Natural killer cell (primary cell): Measurements from ENCODE around the gene RAD51. TPM values are rescaled to one million over a fixed set of nuclear protein-coding genes. Genes with fewer than 3 reads are reported as not detected.
"Not testable (repeated sequence)": the region's sequence is repeated elsewhere in the genome, so short reads cannot be mapped to it uniquely, and the experiment has no call there.

ENCODE experiments used
- ATAC-seq, 3 donors: fragments of 150-1000 bp in 2 of 3; fragments of 200-7000 bp in 1 of 3; cut with Tn5 transposase; 1 replicate in 1 of 3; 2 replicates in 2 of 3; pipeline ENCODE4 v1.10.0; 2021; ENCODE audit warnings: mild to moderate bottlenecking in 2 of 3, moderate library complexity in 2 of 3
- DNase-seq, 2 donors: peaks; one replicate each; pipeline versions ENCODE4 v3.0.0 to v3.0.0-alpha.2; 2013 to 2021; ENCODE audit warnings: mixed read lengths in 1 of 2
- H3K27ac ChIP-seq: one replicate; pipeline ENCODE4 v1.5.1; 2013; ENCODE audit warnings: mild to moderate bottlenecking, low read length
- H3K27me3 ChIP-seq: one replicate; pipeline ENCODE4 v1.6.1; 2013; ENCODE audit warnings: low read length; ENCODE audit not compliant: control insufficient read depth, insufficient read depth
- H3K36me3 ChIP-seq: one replicate; pipeline ENCODE4 v1.6.1; 2013; ENCODE audit warnings: low read length; ENCODE audit not compliant: control insufficient read depth, insufficient read depth
- H3K4me1 ChIP-seq: one replicate; pipeline ENCODE4 v1.6.1; 2013; ENCODE audit warnings: low read length; ENCODE audit not compliant: control insufficient read depth, insufficient read depth
- H3K4me3 ChIP-seq: one replicate; pipeline ENCODE4 v1.5.1; 2013; ENCODE audit warnings: low read length
- H3K9me3 ChIP-seq: one replicate; pipeline ENCODE4 v1.6.1; 2013; ENCODE audit warnings: low read length; ENCODE audit not compliant: control insufficient read depth, insufficient read depth
- H3K27ac Mint-ChIP-seq, 2 donors: one replicate each; pipeline ENCODE4 v1.8.0; 2022; ENCODE audit warnings: mild to moderate bottlenecking in 2 of 2, mixed read lengths in 2 of 2, moderate library complexity in 1 of 2
- H3K27me3 Mint-ChIP-seq, 2 donors: one replicate each; pipeline ENCODE4 v1.8.0; 2022; ENCODE audit warnings: low read depth in 2 of 2, mixed read lengths in 2 of 2
- H3K36me3 Mint-ChIP-seq: one replicate; pipeline ENCODE4 v1.8.0; 2022; ENCODE audit warnings: mixed read lengths
- H3K4me1 Mint-ChIP-seq, 2 donors: one replicate each; pipeline ENCODE4 v1.8.0; 2022; ENCODE audit warnings: mixed read lengths in 2 of 2
- H3K4me3 Mint-ChIP-seq: one replicate; pipeline ENCODE4 v1.8.0; 2022; ENCODE audit warnings: mild to moderate bottlenecking, moderate library complexity, mixed read lengths
- H3K9me3 Mint-ChIP-seq, 2 donors: one replicate each; pipeline ENCODE4 v1.8.0; 2022; ENCODE audit warnings: mixed read lengths in 2 of 2
- CTCF ChIP-seq: fragments of 200-600 bp; IDR thresholded peaks from one replicate; pipeline ENCODE4 v1.8.0; 2022; ENCODE audit warnings: antibody characterized with exemption
- WGBS: methylation state at CpG from one replicate; pipeline ENCODE4 v1.1.7; 2013; ENCODE audit warnings: missing lambda C conversion rate; ENCODE audit not compliant: insufficient coverage; 5-methylcytosine and 5-hydroxymethylcytosine counted together
- intact Hi-C: fragments of 100-400 bp; cut with micrococcal nuclease; formaldehyde crosslinking; loops from one replicate; pipeline ENCODE4 v1.14.2; 2022
- total RNA-seq, 4 donors: library from RNA; stranded (reverse); fragments of 120-200 nt in 1 of 4; gene quantifications; one replicate each; pipeline versions ENCODE4 v1.2.3 to v1.2.4, GENCODE V29; 2013 to 2022

RAD51 gene
- total RNA-seq, 3 donors from 2014 or later (not counting 1 experiment from before 2014, with no cell fraction given): 1.2 to 5.0 (median 4.0) TPM

DNA sequence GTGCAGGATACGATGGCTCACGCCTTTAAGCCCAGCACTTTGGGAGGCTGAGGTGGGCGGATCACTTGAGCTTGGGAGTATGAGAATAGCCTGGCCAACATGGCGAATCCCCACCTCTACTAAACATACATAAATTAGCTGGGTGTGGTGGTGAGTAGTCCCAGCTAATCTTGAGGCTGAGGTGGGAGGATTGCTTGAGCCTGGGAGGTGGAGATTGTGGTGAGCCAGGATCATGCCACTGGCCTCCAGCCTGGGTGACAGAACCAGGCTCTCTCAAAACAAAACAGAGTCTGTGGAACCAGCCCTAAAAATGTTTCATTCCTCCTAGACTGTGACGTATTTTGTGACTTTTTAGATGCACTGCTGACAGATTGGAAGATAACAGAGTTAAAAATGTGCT lies 34.3 kb upstream of the RAD51 start:
- Mint-ChIP-seq H3K9me3 (no peaks in the 10 kb centered on the region), H3K4me3 (no peak overlapping the region), H3K27ac (no peak overlapping the region), H3K36me3 (no peaks in the 10 kb centered on the region), H3K4me1 (no peaks in the 10 kb centered on the region), H3K27me3 (no peaks in the 10 kb centered on the region)
- Histone ChIP-seq H3K4me3 (no peak overlapping the region), H3K4me1 (no peaks in the 10 kb centered on the region), H3K27ac (no peak overlapping the region), H3K9me3 (no peaks in the 10 kb centered on the region), H3K27me3 (no peaks in the 10 kb centered on the region), H3K36me3 (no peaks in the 10 kb centered on the region)
- DNase-seq: no peak
- ATAC-seq: no peak
- WGBS: 100% methylated on average over 1 of the region's 5 CpGs
- intact Hi-C loops: no loop called here
- TF ChIP-seq CTCF: no peak

DNA sequence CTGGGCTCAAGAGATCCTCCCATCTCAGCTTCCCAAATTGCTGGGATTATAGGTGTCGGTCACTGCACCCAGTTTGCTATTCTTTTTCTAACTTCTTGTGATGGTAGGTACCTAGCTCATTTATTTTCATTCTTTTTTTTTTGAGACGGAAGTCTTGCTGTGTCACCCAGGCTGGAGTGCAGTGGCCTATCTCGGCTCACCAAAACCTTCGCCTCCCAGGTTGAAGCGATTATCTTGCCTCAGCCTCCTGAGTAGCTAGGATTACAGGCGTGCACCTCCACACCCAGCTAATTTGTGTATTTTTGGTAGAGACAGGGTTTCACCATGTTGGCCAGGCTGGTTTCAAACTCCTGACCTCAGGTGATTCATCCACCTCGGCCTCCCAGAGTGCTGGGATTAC lies 30.1 kb upstream of the RAD51 start:
- H3K4me3 Mint-ChIP-seq: no peak overlapping the region
- WGBS: 98% methylated on average over 6 of the region's 7 CpGs
- no peak overlapping the region for H3K27ac ChIP-seq
- intact Hi-C loops: no loop called here
- H3K27ac Mint-ChIP-seq: no peak overlapping the region
- TF ChIP-seq CTCF: no peak
- H3K36me3 ChIP-seq: no peaks in the 10 kb centered on the region
- H3K4me1 Mint-ChIP-seq: no peaks in the 10 kb centered on the region
- no peaks in the 10 kb centered on the region for H3K9me3 Mint-ChIP-seq
- H3K36me3 Mint-ChIP-seq: no peaks in the 10 kb centered on the region
- no peaks in the 10 kb centered on the region for H3K9me3 ChIP-seq
- no peak overlapping the region for H3K4me3 ChIP-seq
- ATAC-seq (no peak), DNase-seq (no peak)
- no peaks in the 10 kb centered on the region for H3K27me3 Mint-ChIP-seq
- no peaks in the 10 kb centered on the region for H3K4me1 ChIP-seq
- H3K27me3 ChIP-seq: no peaks in the 10 kb centered on the region

GRCh38 chr15:40676290-40676689 lies 18.7 kb upstream of the RAD51 start:
- not testable (repeated sequence) for H3K27ac ChIP-seq, H3K9me3 Mint-ChIP-seq, H3K36me3 ChIP-seq, H3K27ac Mint-ChIP-seq, H3K27me3 Mint-ChIP-seq, DNase-seq, H3K4me1 Mint-ChIP-seq, H3K4me3 Mint-ChIP-seq, H3K27me3 ChIP-seq, H3K4me1 ChIP-seq, H3K4me3 ChIP-seq, H3K9me3 ChIP-seq, H3K36me3 Mint-ChIP-seq, ATAC-seq
- intact Hi-C loops: loop anchor here (5.0 kb wide), 1 partner anchor 216 kb away; the partner anchor contains the start of gene VPS18
- 95% methylated on average over 6 of the region's 6 CpGs for WGBS

DNA sequence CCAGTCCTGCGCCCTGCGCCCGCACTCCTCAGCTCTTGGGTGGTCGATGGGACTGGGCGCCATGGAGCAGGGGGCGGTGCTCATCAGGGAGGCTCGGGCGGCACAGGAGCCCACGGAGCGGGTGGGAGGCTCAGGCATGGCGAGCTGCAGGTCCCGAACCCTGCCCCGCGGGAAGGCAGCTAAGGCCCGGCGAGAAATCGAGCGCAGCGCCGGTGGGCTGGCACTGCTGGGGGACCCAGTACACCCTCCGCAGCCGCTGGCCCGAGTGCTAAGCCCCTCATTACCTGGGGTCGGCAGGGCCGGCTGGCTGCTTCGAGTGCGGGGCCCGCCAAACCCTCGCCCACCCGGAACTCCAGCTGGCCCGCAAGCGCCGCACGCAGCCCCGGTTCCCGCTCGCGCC lies 18.1 kb upstream of the RAD51 start:
- not testable (repeated sequence) for H3K36me3 Mint-ChIP-seq, H3K4me1 Mint-ChIP-seq, H3K4me3 Mint-ChIP-seq, H3K27ac Mint-ChIP-seq, H3K36me3 ChIP-seq, H3K9me3 Mint-ChIP-seq, H3K27me3 ChIP-seq, H3K4me1 ChIP-seq, DNase-seq, H3K4me3 ChIP-seq, H3K27me3 Mint-ChIP-seq, ATAC-seq, H3K9me3 ChIP-seq, H3K27ac ChIP-seq
- 99% methylated on average over 27 of the region's 38 CpGs for WGBS
- intact Hi-C loops: loop anchor here (5.0 kb wide), 1 partner anchor 215 kb away; the partner anchor contains the start of gene VPS18

- no peak for ATAC-seq
- no peaks in the 10 kb centered on the region for H3K9me3 ChIP-seq
- H3K27me3 ChIP-seq: no peaks in the 10 kb centered on the region
- no peaks in the 10 kb centered on the region for H3K4me1 ChIP-seq
- no peaks in the 10 kb centered on the region for H3K27me3 Mint-ChIP-seq
- H3K4me3 Mint-ChIP-seq: no peak overlapping the region
- H3K4me1 Mint-ChIP-seq: peaks cover 6% of the 10 kb centered on the region in 2 donors
- no peaks in the 10 kb centered on the region for H3K36me3 ChIP-seq
- no peak overlapping the region for H3K4me3 ChIP-seq
- no peak overlapping the region for H3K27ac ChIP-seq
- no peak overlapping the region for H3K27ac Mint-ChIP-seq
- intact Hi-C loops: no loop called here
- no peaks in the 10 kb centered on the region for H3K36me3 Mint-ChIP-seq
- TF ChIP-seq CTCF: no peak
- H3K9me3 Mint-ChIP-seq: no peaks in the 10 kb centered on the region
- 100% methylated on average over 1 of the region's 1 CpG for WGBS
- DNase-seq: no peak
Measured at GRCh38 chr15:40680151-40680550, 14.8 kb upstream of the RAD51 start.

GRCh38 chr15:40680959-40681358 lies 14.0 kb upstream of the RAD51 start:
- H3K4me3 ChIP-seq, H3K27me3 Mint-ChIP-seq, H3K4me1 Mint-ChIP-seq, ATAC-seq, H3K27ac ChIP-seq, H3K27ac Mint-ChIP-seq, H3K9me3 Mint-ChIP-seq, H3K4me1 ChIP-seq, intact Hi-C loops, H3K4me3 Mint-ChIP-seq, DNase-seq, H3K27me3 ChIP-seq, H3K36me3 Mint-ChIP-seq, H3K36me3 ChIP-seq, H3K9me3 ChIP-seq: not testable (repeated sequence)
- no CpG with 5 or more reads among the region's 1 CpG for WGBS
